ENCODE measurements around the gene MYEOV.

MYEOV gene

DNA sequence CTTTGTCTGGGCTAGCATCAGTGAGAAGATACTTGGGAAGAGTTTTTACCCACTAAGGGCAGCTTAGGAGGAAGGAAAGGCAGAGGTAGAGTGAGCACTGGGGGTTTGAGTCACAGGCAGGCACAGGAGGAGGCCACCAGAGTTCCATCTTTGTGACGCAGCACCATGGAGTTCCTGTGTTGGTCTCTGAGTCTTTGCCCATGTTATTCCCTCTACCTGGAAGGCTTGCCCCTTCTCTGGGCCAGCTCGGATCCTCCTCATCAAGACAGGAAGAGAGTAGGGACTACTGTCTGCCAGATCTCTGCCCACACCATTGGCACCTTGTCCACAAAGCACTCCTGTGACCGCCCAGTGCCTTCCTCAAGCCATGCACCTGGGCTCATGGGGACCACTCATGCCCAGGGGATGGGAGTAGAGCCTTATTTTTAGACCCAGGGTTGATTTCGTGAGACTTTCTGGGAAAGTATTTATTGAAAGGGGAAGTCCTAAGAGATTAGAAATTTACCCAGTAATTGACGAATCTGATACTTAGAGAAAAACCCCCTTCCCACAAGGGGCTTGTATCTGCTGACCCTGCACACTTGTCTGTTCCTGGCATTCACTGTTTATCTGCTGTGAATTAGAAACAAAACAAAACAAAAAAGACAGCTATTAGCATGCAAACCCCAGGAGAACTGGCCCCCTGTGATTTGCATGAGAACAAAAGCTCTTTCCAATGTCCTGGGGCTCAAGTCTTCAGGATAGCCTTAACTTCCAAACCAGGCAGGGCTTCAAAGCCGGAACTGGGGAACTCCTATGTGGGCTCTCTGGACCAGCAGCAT, 35.9 kb upstream of the MYEOV start:
- no peak overlapping the region for H3K4me3 ChIP-seq (ENCODE audit: low read depth, low read length)
- DNase-seq (ENCODE audit: low read depth, low spot score) = no peak
- in situ Hi-C loops (cut with HindIII; ENCODE audit: low sequenced_read_pairs) = no loop called here
- TF ChIP-seq, protein P1, sequence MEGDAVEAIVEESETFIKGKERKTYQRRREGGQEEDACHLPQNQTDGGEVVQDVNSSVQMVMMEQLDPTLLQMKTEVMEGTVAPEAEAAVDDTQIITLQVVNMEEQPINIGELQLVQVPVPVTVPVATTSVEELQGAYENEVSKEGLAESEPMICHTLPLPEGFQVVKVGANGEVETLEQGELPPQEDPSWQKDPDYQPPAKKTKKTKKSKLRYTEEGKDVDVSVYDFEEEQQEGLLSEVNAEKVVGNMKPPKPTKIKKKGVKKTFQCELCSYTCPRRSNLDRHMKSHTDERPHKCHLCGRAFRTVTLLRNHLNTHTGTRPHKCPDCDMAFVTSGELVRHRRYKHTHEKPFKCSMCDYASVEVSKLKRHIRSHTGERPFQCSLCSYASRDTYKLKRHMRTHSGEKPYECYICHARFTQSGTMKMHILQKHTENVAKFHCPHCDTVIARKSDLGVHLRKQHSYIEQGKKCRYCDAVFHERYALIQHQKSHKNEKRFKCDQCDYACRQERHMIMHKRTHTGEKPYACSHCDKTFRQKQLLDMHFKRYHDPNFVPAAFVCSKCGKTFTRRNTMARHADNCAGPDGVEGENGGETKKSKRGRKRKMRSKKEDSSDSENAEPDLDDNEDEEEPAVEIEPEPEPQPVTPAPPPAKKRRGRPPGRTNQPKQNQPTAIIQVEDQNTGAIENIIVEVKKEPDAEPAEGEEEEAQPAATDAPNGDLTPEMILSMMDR (IDR thresholded peaks at IDR 0.05; ENCODE audit: low read depth, low read length) = no peak

DNA sequence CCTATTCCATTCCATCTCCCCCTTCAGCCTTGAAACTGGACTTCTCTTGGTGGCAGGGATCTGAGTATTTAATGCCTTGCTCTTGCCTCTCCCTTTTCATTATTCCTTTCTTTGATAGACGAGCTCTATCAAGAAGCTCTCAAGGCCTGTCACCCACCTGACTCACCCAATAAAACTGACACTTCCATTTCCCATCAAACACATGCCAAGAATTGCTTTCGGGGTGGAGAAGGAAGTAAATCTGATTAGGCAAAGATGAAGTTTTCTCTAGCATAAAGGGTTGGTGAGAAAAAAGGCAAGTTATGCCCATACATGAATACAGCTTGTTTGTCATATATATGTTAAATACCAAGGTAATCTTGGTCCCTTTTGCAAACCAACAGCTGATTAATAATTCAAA, 34.9 kb upstream of the MYEOV start:
- in situ Hi-C loops (cut with HindIII; ENCODE audit: low sequenced_read_pairs) = no loop called here
- H3K4me3 ChIP-seq (ENCODE audit: low read depth, low read length) = no peak overlapping the region
- TF ChIP-seq, protein P1 (IDR thresholded peaks at IDR 0.05; ENCODE audit: low read depth, low read length) = no peak
- DNase-seq (ENCODE audit: low read depth, low spot score) = no peak

DNA sequence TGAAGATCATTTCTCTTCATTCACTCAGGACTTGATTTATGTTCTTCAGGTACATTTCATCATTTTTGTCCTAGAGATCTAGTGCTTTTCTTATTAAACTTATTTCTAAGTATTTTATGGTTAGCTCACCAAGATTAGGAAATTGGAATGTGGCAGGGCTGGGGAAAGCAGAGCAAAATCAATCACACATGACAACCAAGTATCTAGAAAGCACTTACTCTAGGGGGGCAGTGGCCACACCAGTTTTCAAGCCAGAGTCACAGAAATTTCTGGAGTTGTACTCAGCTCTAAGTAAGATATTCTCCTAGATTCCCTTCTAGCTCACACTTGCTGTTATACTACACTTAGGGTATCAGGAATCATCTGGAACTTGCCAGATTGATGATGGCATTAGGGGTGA, 33.3 kb upstream of the MYEOV start:
- in situ Hi-C loops (cut with HindIII; ENCODE audit: low sequenced_read_pairs) = no loop called here
- TF ChIP-seq, protein P1 (IDR thresholded peaks at IDR 0.05; ENCODE audit: low read depth, low read length) = no peak
- no peak overlapping the region for H3K4me3 ChIP-seq (ENCODE audit: low read depth, low read length)
- DNase-seq (ENCODE audit: low read depth, low spot score) = no peak

DNA sequence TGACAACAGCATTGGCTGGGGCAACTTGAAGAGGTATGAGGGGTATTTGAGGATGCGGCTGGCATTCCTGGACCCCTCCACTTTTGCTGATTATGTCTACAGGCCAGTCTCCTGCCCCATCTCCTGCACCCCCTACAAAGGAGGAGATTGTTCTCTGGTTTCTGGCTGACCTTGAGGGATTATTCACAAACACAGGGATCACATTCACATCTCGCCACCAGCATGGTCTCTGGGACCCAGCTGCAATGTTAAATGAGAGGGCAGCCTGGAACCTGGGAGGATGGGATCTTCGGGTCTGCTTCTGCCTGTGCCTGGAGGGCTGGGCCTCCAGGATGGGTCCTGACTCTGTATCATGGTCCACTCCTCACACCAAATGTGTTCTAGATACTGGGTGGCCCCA, 32.8 kb upstream of the MYEOV start:
- in situ Hi-C loops (cut with HindIII; ENCODE audit: low sequenced_read_pairs) = no loop called here
- no peak for DNase-seq (ENCODE audit: low read depth, low spot score)
- TF ChIP-seq, protein P1 (IDR thresholded peaks at IDR 0.05; ENCODE audit: low read depth, low read length) = no peak
- H3K4me3 ChIP-seq (ENCODE audit: low read depth, low read length) = no peak overlapping the region

DNA sequence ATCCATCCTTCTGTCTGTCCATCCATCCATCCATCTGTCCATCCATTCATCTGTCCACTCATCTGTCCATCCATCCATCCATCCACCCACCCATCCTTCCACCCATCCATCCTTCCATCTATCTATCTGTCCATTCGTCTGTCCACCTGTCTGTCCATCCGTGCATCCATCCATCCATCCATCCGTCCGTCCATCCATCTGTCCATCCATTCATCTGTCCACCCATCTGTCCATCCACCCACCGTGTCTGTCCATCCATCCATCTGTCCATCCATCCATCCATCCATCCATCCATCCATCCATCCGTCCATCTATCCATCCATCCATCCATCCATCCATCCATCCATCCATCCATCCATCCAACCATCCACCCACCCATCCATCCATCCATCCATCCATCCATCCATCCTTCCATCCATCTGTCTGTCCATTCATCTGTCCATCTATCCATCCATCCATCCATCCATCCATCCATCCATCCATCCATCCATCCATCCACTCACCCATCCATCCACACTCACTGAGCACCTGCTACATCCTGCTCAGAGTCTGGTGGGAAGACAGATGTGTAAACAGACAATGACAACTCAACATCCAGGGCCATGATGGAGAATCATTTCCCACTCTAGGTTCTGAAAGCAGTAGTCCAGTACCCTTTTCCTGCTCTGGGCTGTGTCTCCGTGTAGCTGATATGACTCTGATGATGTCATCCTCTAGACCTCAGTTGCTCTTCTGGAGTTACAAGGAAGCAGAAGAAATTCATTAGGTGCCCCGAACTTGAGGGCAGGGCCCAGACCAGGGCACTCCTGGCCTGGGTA, 30.8 kb upstream of the MYEOV start:
- H3K4me3 ChIP-seq (ENCODE audit: low read depth, low read length) = no peak overlapping the region
- in situ Hi-C loops (cut with HindIII; ENCODE audit: low sequenced_read_pairs) = no loop called here
- DNase-seq (ENCODE audit: low read depth, low spot score) = no peak
- TF ChIP-seq, protein P1 (IDR thresholded peaks at IDR 0.05; ENCODE audit: low read depth, low read length) = no peak

DNA sequence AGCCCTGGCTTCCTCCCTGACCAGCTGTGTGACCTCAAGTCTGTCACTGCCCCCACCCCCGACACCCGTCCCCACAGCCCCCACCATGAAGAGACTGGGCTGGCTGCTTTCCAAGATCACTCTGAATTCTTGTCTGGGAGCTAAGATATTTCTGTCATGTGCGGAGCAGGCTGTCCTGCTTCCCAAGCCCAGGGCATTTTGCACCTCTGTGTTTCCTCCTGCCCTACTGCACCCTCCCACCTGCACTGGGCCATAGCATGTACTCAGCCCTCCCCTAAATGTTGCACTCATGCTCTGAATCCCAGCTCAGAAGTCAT, 30.3 kb upstream of the MYEOV start:
- no peak overlapping the region for H3K4me3 ChIP-seq (ENCODE audit: low read depth, low read length)
- in situ Hi-C loops (cut with HindIII; ENCODE audit: low sequenced_read_pairs) = no loop called here
- no peak for DNase-seq (ENCODE audit: low read depth, low spot score)
- TF ChIP-seq, protein P1 (IDR thresholded peaks at IDR 0.05; ENCODE audit: low read depth, low read length) = no peak
